ENCODE data around the gene SART1.
"Not testable (repeated sequence)": the region's sequence is repeated elsewhere in the genome, so short reads cannot be mapped to it uniquely, and the experiment has no call there.

The SART1 gene

GRCh38 chr11:65937766-65938165, 23.8 kb upstream of the SART1 start:
- no peak for DNase-seq

GRCh38 chr11:65941720-65942310, 19.7 kb upstream of the SART1 start:
- no peak for DNase-seq

GRCh38 chr11:65942531-65942930, 19.0 kb upstream of the SART1 start:
- DNase-seq, result no peak

GRCh38 chr11:65944191-65944590, 17.3 kb upstream of the SART1 start:
- no peak for DNase-seq

- DNase-seq, result no peak
These were observed 16.8 kb upstream of the SART1 start for GRCh38 chr11:65944767-65945166.

GRCh38 chr11:65945430-65945911, 16.1 kb upstream of the SART1 start, which contains the start of gene TSGA10IP:
Gene TSGA10IP, plus strand, starts transcription at chr11:65945480. Its CDS starts 196 bp downstream, at chr11:65945676.
- DNase-seq, result no peak

- DNase-seq, result no peak
These were observed 15.5 kb upstream of the SART1 start for GRCh38 chr11:65945941-65946558.

GRCh38 chr11:65946655-65947054, 14.9 kb upstream of the SART1 start:
- DNase-seq, result no peak

- DNase-seq, result no peak
These were observed 14.4 kb upstream of the SART1 start for GRCh38 chr11:65947133-65947532.

GRCh38 chr11:65947603-65948125, 13.9 kb upstream of the SART1 start:
- no peak for DNase-seq

- not testable (repeated sequence) for DNase-seq
These were observed 10.8 kb upstream of the SART1 start for GRCh38 chr11:65950711-65951110.

- DNase-seq, result not testable (repeated sequence)
These were observed 9.9 kb upstream of the SART1 start for GRCh38 chr11:65951641-65952040.

- DNase-seq, result no peak
These were observed 9.4 kb upstream of the SART1 start for GRCh38 chr11:65952052-65952521.

GRCh38 chr11:65953471-65953870, 8.1 kb upstream of the SART1 start:
- DNase-seq, result no peak

GRCh38 chr11:65954771-65955170, 6.8 kb upstream of the SART1 start:
- no peak for DNase-seq

- no peak for DNase-seq
These were observed 3.2 kb upstream of the SART1 start for GRCh38 chr11:65958291-65958690.

GRCh38 chr11:65958774-65959420, 2.6 kb upstream of the SART1 start:
- DNase-seq, result no peak

- no peak for DNase-seq
These were observed 689 bp upstream of the SART1 start for GRCh38 chr11:65960824-65961266.

GRCh38 chr11:65962141-65962564, 619 bp downstream of the SART1 start:
- DNase-seq, result no peak

- DNase-seq, result no peak
These were observed 3.4 kb downstream of the SART1 start for GRCh38 chr11:65964906-65965305.

- no peak for DNase-seq
These were observed 4.6 kb downstream of the SART1 start for GRCh38 chr11:65965986-65966762.

GRCh38 chr11:65967329-65967934, 5.9 kb downstream of the SART1 start:
- DNase-seq, result no peak

Measured in 8988T (cell line).